Fibroblast of the aortic adventitia (primary cell): Measurements from ENCODE around the gene SFSWAP. TPM values are rescaled to one million over a fixed set of nuclear protein-coding genes. Genes with fewer than 3 reads are reported as not detected.
"Not testable (repeated sequence)": the region's sequence is repeated elsewhere in the genome, so short reads cannot be mapped to it uniquely, and the experiment has no call there.

Source experiments
- DNase-seq: peaks from one replicate; pipeline ENCODE4 v3.0.0-alpha.2; 2010; ENCODE audit warnings: low read depth
- H3K4me3 ChIP-seq: 2 replicates; pipeline ENCODE4 v1.5.1; 2011; ENCODE audit warnings: low read depth, mild to moderate bottlenecking, control low read depth, low read length, moderate library complexity
- total RNA-seq: library from RNA; depleted of rRNA; stranded (reverse); fragments of >200 nt; gene quantifications from 2 replicates; pipeline ENCODE4 v1.2.3, GENCODE V29; 2012; ENCODE audit warnings: low replicate concordance
- TF ChIP-seq, protein P1 (sequence below): IDR thresholded peaks from 2 replicates; pipeline ENCODE4 v1.5.1; 2011; ENCODE audit warnings: mild to moderate bottlenecking, low read length, control low read depth, inconsistent platforms; ENCODE audit not compliant: insufficient read depth

SFSWAP gene
- total RNA-seq, result 27.0 and 32.1 TPM in 2 replicates

DNA sequence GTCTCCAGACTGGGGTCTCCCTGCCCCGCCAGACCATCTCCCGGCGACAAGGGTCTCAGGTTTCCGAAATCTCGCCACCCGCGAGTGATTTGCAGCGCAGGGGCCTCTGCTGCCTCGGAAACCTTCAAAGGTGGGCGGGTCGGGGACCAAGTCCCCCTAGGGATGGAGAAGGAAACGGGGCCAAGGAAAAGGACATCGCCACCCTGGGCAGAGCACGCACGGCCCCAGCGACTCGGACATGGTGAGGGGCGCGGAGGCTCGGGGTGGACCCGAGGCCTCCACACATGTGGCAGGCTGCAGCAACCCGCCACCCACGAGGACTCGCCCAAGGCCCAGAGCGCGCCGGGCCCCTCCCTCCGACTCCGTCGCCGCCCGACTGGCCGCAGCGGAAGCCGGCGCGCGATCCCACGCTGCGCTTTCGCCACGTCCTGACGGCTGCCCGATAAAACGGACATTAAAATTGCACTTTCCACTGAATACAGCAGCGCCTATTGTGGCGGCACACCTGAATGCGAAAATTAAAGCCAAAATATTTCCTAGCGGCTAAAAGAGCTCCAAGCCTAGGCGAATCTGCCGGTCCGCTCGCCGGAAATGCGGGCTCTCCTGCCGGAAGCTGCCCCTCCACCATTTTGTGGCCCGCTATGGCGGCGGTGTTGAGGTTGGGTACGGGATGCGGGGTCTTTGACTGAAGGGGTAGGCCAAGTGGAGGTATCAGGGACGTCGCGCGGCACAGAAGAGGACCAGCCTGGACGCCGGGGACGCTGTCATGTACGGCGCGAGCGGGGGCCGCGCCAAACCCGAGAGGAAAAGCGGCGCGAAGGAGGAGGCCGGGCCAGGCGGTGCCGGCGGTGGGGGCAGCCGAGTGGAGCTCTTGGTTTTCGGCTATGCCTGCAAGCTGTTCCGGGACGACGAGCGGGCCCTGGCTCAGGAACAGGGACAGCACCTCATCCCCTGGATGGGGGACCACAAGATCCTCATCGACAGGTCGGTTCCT is at the start of gene SFSWAP:
SFSWAP (plus strand) TSS at position 627 of the 994 bp plus-strand sequence; CDS start at position 767, 140 bp downstream.
- TF ChIP-seq, protein P1, sequence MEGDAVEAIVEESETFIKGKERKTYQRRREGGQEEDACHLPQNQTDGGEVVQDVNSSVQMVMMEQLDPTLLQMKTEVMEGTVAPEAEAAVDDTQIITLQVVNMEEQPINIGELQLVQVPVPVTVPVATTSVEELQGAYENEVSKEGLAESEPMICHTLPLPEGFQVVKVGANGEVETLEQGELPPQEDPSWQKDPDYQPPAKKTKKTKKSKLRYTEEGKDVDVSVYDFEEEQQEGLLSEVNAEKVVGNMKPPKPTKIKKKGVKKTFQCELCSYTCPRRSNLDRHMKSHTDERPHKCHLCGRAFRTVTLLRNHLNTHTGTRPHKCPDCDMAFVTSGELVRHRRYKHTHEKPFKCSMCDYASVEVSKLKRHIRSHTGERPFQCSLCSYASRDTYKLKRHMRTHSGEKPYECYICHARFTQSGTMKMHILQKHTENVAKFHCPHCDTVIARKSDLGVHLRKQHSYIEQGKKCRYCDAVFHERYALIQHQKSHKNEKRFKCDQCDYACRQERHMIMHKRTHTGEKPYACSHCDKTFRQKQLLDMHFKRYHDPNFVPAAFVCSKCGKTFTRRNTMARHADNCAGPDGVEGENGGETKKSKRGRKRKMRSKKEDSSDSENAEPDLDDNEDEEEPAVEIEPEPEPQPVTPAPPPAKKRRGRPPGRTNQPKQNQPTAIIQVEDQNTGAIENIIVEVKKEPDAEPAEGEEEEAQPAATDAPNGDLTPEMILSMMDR, result no peak

GRCh38 chr12:131661170-131661985 is 49.5 kb upstream of the SFSWAP start:
- H3K4me3 ChIP-seq, DNase-seq: not testable (repeated sequence)

More for the DNA sequence above, at the start of gene SFSWAP:
- peak within 1 kb of the TSS; percentile 99 for H3K4me3 ChIP-seq
- peak; percentile 83 for DNase-seq

GRCh38 chr12:131661986-131662288 is 49.0 kb upstream of the SFSWAP start:
- DNase-seq, H3K4me3 ChIP-seq: not testable (repeated sequence)

- H3K4me3 ChIP-seq, DNase-seq: not testable (repeated sequence)
These were observed 48.5 kb upstream of the SFSWAP start for GRCh38 chr12:131662346-131662745.

DNA sequence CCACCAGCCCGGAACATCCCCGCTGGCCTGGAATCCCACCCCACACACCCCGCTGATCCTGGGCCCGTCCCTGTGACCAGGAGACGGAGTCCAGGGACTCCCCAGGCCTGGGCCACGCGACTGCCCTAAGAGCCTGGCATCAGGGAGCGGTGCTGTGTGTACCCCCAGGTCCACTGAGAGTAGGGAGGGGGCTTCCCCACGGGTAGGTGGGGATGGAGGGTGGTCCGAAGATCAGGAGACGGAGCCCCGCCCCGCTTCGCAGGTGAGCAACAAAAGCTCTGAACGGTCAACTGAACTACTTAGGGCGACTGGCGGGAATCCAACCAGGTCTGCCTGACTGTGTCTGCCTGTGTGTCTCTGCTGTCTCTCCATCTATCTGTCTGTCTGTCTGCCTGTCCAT is 45.2 kb upstream of the SFSWAP start:
- not testable (repeated sequence) for DNase-seq, H3K4me3 ChIP-seq

GRCh38 chr12:131666486-131666885 is 44.4 kb upstream of the SFSWAP start:
- H3K4me3 ChIP-seq, DNase-seq: not testable (repeated sequence)

DNA sequence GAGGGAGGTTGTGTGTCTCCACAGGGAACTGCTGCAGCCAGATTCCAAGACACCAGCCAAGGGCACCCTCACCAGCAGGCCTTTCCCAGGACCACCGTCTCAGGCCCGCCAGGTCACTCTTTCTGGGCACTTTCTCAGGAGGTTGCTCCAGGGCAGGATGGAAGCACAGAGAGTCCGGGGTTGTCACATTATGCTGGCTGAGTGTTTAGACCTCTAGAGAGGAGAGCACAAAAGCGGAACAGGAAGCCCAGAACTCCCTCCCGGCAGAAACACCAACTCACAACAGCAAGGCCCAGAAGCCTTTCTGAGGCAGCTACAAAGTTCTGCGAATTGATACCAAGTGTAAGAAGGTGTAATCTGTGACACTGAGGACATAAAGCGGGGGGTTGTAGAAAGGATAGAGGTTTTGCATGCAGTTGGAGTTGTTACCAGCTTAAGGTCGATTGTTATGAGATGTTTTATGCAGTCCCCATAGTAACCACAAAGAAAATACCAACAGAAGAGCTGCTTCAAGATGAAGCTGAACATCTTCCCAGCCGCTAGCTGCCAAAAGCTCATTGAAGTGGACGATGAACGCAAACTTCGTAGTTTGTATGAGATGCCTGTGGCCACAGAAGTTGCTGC is 43.8 kb upstream of the SFSWAP start:
- DNase-seq, result not testable (repeated sequence)

GRCh38 chr12:131671276-131671675 is 39.6 kb upstream of the SFSWAP start:
- H3K4me3 ChIP-seq, result no peak overlapping the region
- TF ChIP-seq, protein P1, result no peak
- no peak for DNase-seq

More for the DNA sequence above, 43.8 kb upstream of the SFSWAP start:
- not testable (repeated sequence) for H3K4me3 ChIP-seq

DNA sequence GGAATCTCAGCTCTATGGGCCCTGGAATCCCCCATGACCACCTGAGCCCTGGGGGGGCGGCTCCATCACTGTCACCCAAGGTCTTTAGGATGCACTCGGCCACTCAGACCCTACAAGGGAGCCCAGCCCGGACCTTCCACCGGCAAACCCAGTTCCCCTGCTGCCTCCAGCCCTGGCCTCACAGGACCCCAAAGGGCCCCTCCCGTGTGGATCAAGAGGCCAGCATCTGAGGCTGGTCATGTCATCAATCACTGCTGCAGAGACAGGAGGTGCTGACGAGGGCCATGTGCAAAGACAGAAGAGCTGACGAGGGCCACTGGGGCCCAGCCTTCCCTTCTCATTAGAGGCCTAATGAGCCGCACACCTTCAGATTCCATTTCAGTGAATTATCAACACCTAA is 39.0 kb upstream of the SFSWAP start:
- no peak overlapping the region for H3K4me3 ChIP-seq
- no peak for DNase-seq
- TF ChIP-seq, protein P1, result no peak
